HCT116 (cell line): Measurements from ENCODE around the gene SLC2A9. TPM values are rescaled to one million over a fixed set of nuclear protein-coding genes. Genes with fewer than 3 reads are reported as not detected.
A peak's percentile ranks its signal among the peaks of the same experiment; 100 is the strongest.

Experiments used
- ATAC-seq: fragments of 200-7000 bp; cut with Tn5 transposase; 2 replicates; pipeline ENCODE4 v1.9.1; 2020; ENCODE audit warnings: mild to moderate bottlenecking, moderate library complexity
- BruUV-seq: library from RNA; stranded (reverse); fragments of 400-500 nt; replicated peaks from 2 replicates; lab custom pipeline; 2021; lab: Mats Ljungman, UMichigan
- CTCF ChIA-PET: fragments of 300-600 bp; sonication (Branson Sonifier 250); formaldehyde crosslinking; loops from one replicate; lab custom pipeline; 2021; ENCODE audit warnings: antibody characterized with exemption; lab: Charles Lee
- POLR2A ChIA-PET: fragments of 300-600, 350-600 bp; sonication (Branson Sonifier 250); formaldehyde crosslinking; loops from one replicate; lab custom pipeline; 2021; ENCODE audit warnings: antibody characterized with exemption; lab: Charles Lee
- RAD21 ChIA-PET, 2 experiments: fragments of 300-600 bp; sonication (Branson Sonifier 250); formaldehyde crosslinking; loops; one replicate each; lab custom pipeline; 2023; ENCODE audit warnings: low total read pairs in 2 of 2; ENCODE audit not compliant: uncharacterized antibody in 2 of 2, unreplicated experiment in 2 of 2, low non-redundant PET in 1 of 2; lab: Charles Lee
- DNase-seq: peaks from one replicate; pipeline ENCODE4 v3.0.0-alpha.2; 2010; ENCODE audit warnings: low read depth, low spot score
- H2AFZ ChIP-seq: fragments of 200-600 bp; shearing (Covaris generic), sonication (generic); 2 replicates; pipeline ENCODE4 v1.6.1; 2017; ENCODE audit warnings: low read depth, mixed run types, mixed read lengths, antibody characterized with exemption, low read length; ENCODE audit not compliant: poor library complexity, severe bottlenecking
- H3K27ac ChIP-seq: 2 replicates; pipeline ENCODE4 v1.5.1; 2012; ENCODE audit warnings: low read depth, low read length
- H3K27me3 ChIP-seq: fragments of 200-600 bp; sonication (generic); 2 replicates; pipeline ENCODE4 v1.6.1; 2016; ENCODE audit warnings: mixed run types, low read length, mixed read lengths; ENCODE audit not compliant: insufficient read depth
- H3K36me3 ChIP-seq, 2 experiments: fragments of 200-500 bp in 1 of 2; fragments of 200-600 bp in 1 of 2; sonication (Bioruptor generic) in 1 of 2; sonication (generic) in 1 of 2; 2 replicates each; pipeline versions ENCODE4 v1.5.1 to v1.6.1; 2014 to 2016; ENCODE audit warnings: low read length in 2 of 2, inconsistent platforms in 1 of 2, mixed read lengths in 1 of 2, mixed run types in 1 of 2; ENCODE audit not compliant: insufficient read depth in 2 of 2, control insufficient read depth in 1 of 2
- H3K4me1 ChIP-seq, 2 experiments: fragments of 200-600 bp in 1 of 2; sonication (generic) in 1 of 2; 2 replicates each; pipeline versions ENCODE4 v1.5.1 to v1.6.1; 2012 to 2017; ENCODE audit warnings: low read length in 2 of 2, inconsistent platforms in 1 of 2, mild to moderate bottlenecking in 1 of 2, mixed read lengths in 1 of 2, mixed run types in 1 of 2, moderate library complexity in 1 of 2; ENCODE audit not compliant: insufficient read depth in 2 of 2, control insufficient read depth in 1 of 2
- H3K4me2 ChIP-seq: fragments of 200-600 bp; sonication (generic); 2 replicates; pipeline ENCODE4 v1.6.1; 2017; ENCODE audit warnings: mixed run types, low read length, mixed read lengths
- H3K4me3 ChIP-seq, 2 experiments: fragments of 200-600 bp in 1 of 2; sonication (generic) in 1 of 2; replicated peaks in 1 of 2; 2 replicates each; pipeline ENCODE4 v1.5.1; 2011 to 2016; ENCODE audit warnings: low read length in 2 of 2, control low read depth in 1 of 2, low read depth in 1 of 2, mild to moderate bottlenecking in 1 of 2, mixed read lengths in 1 of 2, mixed run types in 1 of 2
- H3K79me2 ChIP-seq: fragments of 200-600 bp; sonication (generic); 2 replicates; pipeline ENCODE4 v1.6.1; 2017; ENCODE audit warnings: mild to moderate bottlenecking, mixed run types, low read length, moderate library complexity, mixed read lengths; ENCODE audit not compliant: insufficient read depth
- H3K9ac ChIP-seq: fragments of 200-600 bp; sonication (generic); 2 replicates; pipeline ENCODE4 v1.6.1; 2016; ENCODE audit warnings: low read length, mixed read lengths
- H3K9me2 ChIP-seq: fragments of 200-600 bp; sonication (generic), shearing (Covaris generic); 2 replicates; pipeline ENCODE4 v1.6.1; 2017; ENCODE audit warnings: mixed run types, mild to moderate bottlenecking, moderate library complexity; ENCODE audit not compliant: insufficient read depth
- H3K9me3 ChIP-seq, 2 experiments: fragments of 200-500 bp in 1 of 2; fragments of 200-600 bp in 1 of 2; sonication (Bioruptor generic) in 1 of 2; sonication (generic) in 1 of 2; 2 replicates each; pipeline ENCODE4 v1.6.1; 2014 to 2017; ENCODE audit warnings: low read length in 2 of 2, mixed read lengths in 2 of 2, inconsistent platforms in 1 of 2, low read depth in 1 of 2, mild to moderate bottlenecking in 1 of 2, mixed run types in 1 of 2, moderate library complexity in 1 of 2; ENCODE audit not compliant: control insufficient read depth in 1 of 2, insufficient read depth in 1 of 2
- H4K20me1 ChIP-seq: fragments of 200-600 bp; sonication (generic), shearing (Covaris generic); 2 replicates; pipeline ENCODE4 v1.6.1; 2017; ENCODE audit warnings: mixed run types, mild to moderate bottlenecking, moderate library complexity; ENCODE audit not compliant: insufficient read depth
- ATF3 ChIP-seq: IDR thresholded peaks from 2 replicates; pipeline ENCODE4 v1.6.1; 2012
- CEBPB ChIP-seq: IDR thresholded peaks from 2 replicates; pipeline ENCODE4 v1.6.1; 2012; ENCODE audit warnings: low read depth
- EGR1 ChIP-seq: IDR thresholded peaks from 2 replicates; pipeline ENCODE4 v1.6.1; 2012; ENCODE audit warnings: low read depth
- EZH2phosphoT487 ChIP-seq: fragments of 200-600 bp; IDR thresholded peaks from 2 replicates; pipeline ENCODE4 v1.6.1; 2018; ENCODE audit warnings: antibody characterized with exemption, borderline replicate concordance
- FOSL1 ChIP-seq: IDR thresholded peaks from 2 replicates; pipeline ENCODE4 v1.6.1; 2012; ENCODE audit warnings: low read depth
- POLR2AphosphoS5 ChIP-seq: IDR thresholded peaks from 2 replicates; pipeline ENCODE4 v1.6.1; 2011; ENCODE audit warnings: mild to moderate bottlenecking, low read depth, low read length, moderate library complexity
- RAD21 ChIP-seq: IDR thresholded peaks from 2 replicates; pipeline ENCODE4 v1.6.1; 2012; ENCODE audit warnings: low read depth, mild to moderate bottlenecking
- REST ChIP-seq: IDR thresholded peaks from 2 replicates; pipeline ENCODE4 v1.6.1; 2012; ENCODE audit warnings: low read depth
- SIN3A ChIP-seq: IDR thresholded peaks from 2 replicates; pipeline ENCODE4 v1.6.1; 2012; ENCODE audit warnings: low read depth
- SP1 ChIP-seq: IDR thresholded peaks from 2 replicates; pipeline ENCODE4 v1.6.1; 2012; ENCODE audit warnings: low read depth
- SRF ChIP-seq: IDR thresholded peaks from 2 replicates; pipeline ENCODE4 v1.6.1; 2012; ENCODE audit warnings: low read depth
- YY1 ChIP-seq: IDR thresholded peaks from 2 replicates; pipeline ENCODE4 v1.6.1; 2011; ENCODE audit warnings: low read length, low read depth, moderate library complexity, mild to moderate bottlenecking; ENCODE audit not compliant: insufficient replicate concordance; ENCODE audit errors: extremely low read depth
- ZNF274 ChIP-seq: fragments of 200-500 bp; sonication (Bioruptor generic); IDR thresholded peaks from 2 replicates; pipeline ENCODE4 v1.6.1; 2014; ENCODE audit warnings: mild to moderate bottlenecking, low read depth, low read length, inconsistent platforms
- intact Hi-C: fragments of 100-400 bp; cut with micrococcal nuclease; formaldehyde crosslinking; loops from 2 replicates; pipeline ENCODE4 v1.10.0; 2022
- total RNA-seq: library from RNA; stranded (reverse); gene quantifications from one replicate; pipeline ENCODE4 v1.2.1, GENCODE V29; 2021; ENCODE audit not compliant: unreplicated experiment
- TF ChIP-seq, protein P1 (sequence below): IDR thresholded peaks from 2 replicates; pipeline ENCODE4 v1.6.1; 2012

Gene SLC2A9
- total RNA-seq, 1 experiment from 2014 or later = 2.2 TPM

DNA sequence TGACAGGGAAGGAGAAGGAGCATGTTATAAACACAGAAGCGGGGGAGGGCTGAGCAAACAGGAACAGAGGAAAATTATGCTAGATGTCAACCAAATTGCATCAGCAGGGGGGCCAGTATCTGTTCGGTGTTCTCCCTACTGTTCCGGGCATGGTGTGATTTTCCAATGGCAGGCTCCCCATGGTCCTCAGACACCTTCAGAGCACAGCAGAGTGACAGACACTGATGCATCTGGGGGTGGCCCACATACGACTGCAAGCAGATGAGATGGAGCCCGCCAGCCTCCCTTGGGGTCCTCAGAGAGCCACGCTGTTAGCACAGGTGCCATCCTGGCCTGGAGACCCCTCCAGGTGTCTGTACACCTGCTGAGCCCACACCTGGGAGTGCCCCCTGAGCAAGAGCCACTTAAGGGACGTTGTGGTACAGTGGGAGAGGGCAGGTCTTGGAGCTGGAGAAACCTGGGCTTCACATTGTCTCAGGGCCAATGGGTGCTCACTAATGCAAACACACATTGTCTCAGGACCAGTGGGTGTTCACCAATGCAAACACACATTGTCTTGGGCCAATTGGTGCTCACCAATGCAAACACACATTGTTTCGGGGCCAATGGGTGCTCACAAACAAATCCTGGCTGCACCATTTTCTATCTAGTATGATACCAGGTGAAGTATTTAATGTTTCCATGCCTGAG lies 95.4 kb downstream of the SLC2A9 start:
- Histone ChIP-seq H3K27me3 (no peaks in the 10 kb centered on the region), H3K9me2 (no peaks in the 10 kb centered on the region), H3K36me3 (no peaks in the 10 kb centered on the region), H3K9ac (no peak overlapping the region), H4K20me1 (no peaks in the 10 kb centered on the region), H2AFZ (no peak overlapping the region), H3K4me1 (peaks cover 0 to 5% of the 10 kb centered on the region in 2 experiments; a peak in 1 of 4 replicates), H3K4me2 (no peak overlapping the region), H3K9me3 (no peaks in the 10 kb centered on the region), H3K27ac (no peak overlapping the region), H3K79me2 (no peaks in the 10 kb centered on the region), H3K4me3 (no peak overlapping the region)
- POLR2A ChIA-PET = no interaction called here
- CTCF ChIA-PET = no interaction called here
- RAD21 ChIA-PET = no interaction called here
- no peak for DNase-seq
- intact Hi-C loops = no loop called here
- no TSS peak for BruUV-seq
- no peak for ATAC-seq
- TF ChIP-seq CEBPB (no peak), ATF3 (no peak), SRF (no peak), EGR1 (no peak), FOSL1 (no peak), SIN3A (no peak), RAD21 (no peak), ZNF274 (no peak)

DNA sequence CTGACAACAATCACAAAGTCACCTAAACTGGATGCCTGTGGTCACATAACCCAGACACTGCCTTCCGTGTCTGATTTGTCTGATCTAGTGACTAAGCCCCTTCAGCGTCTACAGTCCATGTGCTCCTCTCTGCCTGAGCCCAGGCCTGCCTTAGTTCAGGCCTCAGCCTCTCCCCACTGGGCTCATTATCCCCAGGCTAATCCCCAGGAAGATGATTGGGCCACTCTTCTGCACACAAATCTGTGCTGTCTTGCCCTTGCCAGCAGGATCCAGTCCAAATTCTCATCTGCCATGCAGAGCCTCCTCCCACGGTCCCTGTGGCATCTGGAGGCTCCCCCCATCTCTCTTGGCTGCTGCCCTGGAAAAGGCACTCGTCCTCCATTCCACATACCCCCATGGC lies 96.5 kb downstream of the SLC2A9 start:
- ChIA-PET POLR2A (no interaction called here), CTCF (no interaction called here), RAD21 (no interaction called here)
- Histone ChIP-seq H3K27ac (no peak overlapping the region), H3K9ac (no peak overlapping the region), H2AFZ (no peak overlapping the region), H3K4me1 (peaks cover 0 to 5% of the 10 kb centered on the region in 2 experiments; a peak in 1 of 4 replicates), H3K4me3 (no peak overlapping the region), H3K27me3 (no peaks in the 10 kb centered on the region), H3K4me2 (no peak overlapping the region), H3K36me3 (no peaks in the 10 kb centered on the region), H3K9me2 (no peaks in the 10 kb centered on the region), H3K79me2 (no peaks in the 10 kb centered on the region), H4K20me1 (no peaks in the 10 kb centered on the region), H3K9me3 (no peaks in the 10 kb centered on the region)
- BruUV-seq = no TSS peak
- no peak for DNase-seq
- ATAC-seq = peak; percentile 72
- intact Hi-C loops = no loop called here
- TF ChIP-seq SIN3A = no peak
- TF ChIP-seq, protein P1, sequence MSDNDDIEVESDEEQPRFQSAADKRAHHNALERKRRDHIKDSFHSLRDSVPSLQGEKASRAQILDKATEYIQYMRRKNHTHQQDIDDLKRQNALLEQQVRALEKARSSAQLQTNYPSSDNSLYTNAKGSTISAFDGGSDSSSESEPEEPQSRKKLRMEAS = no peak
- TF ChIP-seq SRF = no peak
- TF ChIP-seq ATF3 = no peak
- no peak for TF ChIP-seq POLR2AphosphoS5
- TF ChIP-seq RAD21 = no peak
- TF ChIP-seq YY1 = no peak
- TF ChIP-seq EGR1 = no peak
- no peak for TF ChIP-seq CEBPB
- no peak for TF ChIP-seq EZH2phosphoT487
- TF ChIP-seq REST = no peak
- TF ChIP-seq SP1 = no peak
